ENCODE data around the gene CD276. TPM values are rescaled to one million over a fixed set of nuclear protein-coding genes. Genes with fewer than 3 reads are reported as not detected.

Gene CD276
- total RNA-seq, 1 experiment from 2014 or later: 75.4 TPM

DNA sequence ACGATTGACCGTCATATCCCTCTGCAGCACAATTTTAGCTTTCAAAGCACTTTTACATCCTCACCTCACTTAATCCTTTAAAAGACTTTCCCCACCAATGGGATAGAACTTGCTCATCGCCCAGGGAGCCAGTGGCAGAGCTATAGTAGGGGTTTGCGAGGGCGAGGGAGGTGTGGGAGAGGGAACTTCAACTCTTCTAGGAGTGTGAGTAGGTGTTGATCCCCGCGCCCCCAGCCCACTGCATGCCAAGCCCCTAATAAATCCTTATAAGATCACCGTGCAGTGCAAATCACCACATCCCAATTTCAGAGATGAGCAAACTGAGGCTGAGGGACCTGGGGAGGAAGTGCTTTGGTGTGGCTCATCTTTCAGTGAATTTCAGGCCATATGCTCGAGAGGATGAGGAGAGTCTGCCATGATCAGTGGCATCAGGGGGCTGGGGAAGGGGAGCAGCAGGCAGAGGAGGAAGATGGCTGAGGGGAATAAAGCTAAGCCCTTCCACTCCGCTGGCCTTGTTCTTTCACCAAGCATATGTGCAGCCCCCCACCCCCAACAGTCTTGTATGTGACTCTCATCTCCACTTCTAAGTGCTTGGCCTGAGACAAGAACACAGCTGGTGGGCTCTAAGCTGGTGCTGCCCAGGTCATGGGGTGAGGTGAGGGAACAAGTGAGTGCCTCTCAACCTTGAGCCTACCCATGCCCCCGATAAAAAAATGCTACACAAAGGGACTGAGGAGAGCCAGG, 63.8 kb downstream of the CD276 start:
- Histone ChIP-seq H3K27ac (ENCODE audit: low read depth, low read length) (no peak overlapping the region), H4K20me1 (ENCODE audit: insufficient read depth) (no peaks in the 10 kb centered on the region), H3K9me2 (ENCODE audit: insufficient read depth) (no peaks in the 10 kb centered on the region), H3K4me3 (replicated peaks in 1 of 2; ENCODE audit: low read depth in 1 of 2, low read length in 2 of 2) (no peak overlapping the region), H3K27me3 (ENCODE audit: insufficient read depth, low read length) (no peaks in the 10 kb centered on the region), H3K9ac (ENCODE audit: low read length) (no peak overlapping the region), H3K4me2 (ENCODE audit: low read length) (no peak overlapping the region), H3K9me3 (ENCODE audit: control insufficient read depth in 1 of 2, insufficient read depth in 1 of 2, low read depth in 1 of 2, low read length in 2 of 2) (no peaks in the 10 kb centered on the region), H3K4me1 (ENCODE audit: control insufficient read depth in 1 of 2, insufficient read depth in 2 of 2, low read length in 2 of 2) (peaks cover 3% of the 10 kb centered on the region in 2 experiments), H3K36me3 (ENCODE audit: control insufficient read depth in 1 of 2, insufficient read depth in 2 of 2, low read length in 2 of 2) (no peaks in the 10 kb centered on the region), H3K79me2 (ENCODE audit: insufficient read depth, low read length) (no peaks in the 10 kb centered on the region), H2AFZ (ENCODE audit: low read depth, low read length, poor library complexity, severe bottlenecking) (no peak overlapping the region)
- ChIA-PET RAD21 (ENCODE audit: low non-redundant PET in 1 of 2, low total read pairs in 2 of 2, uncharacterized antibody in 2 of 2, unreplicated experiment in 2 of 2) (no interaction called here), POLR2A (no interaction called here), CTCF (no interaction called here)
- intact Hi-C loops (cut with micrococcal nuclease): no loop called here
- BruUV-seq (replicated peaks): no TSS peak
- TF ChIP-seq ZNF274 (IDR thresholded peaks at IDR 0.05; ENCODE audit: low read depth, low read length): no peak
- TF ChIP-seq, protein P1, sequence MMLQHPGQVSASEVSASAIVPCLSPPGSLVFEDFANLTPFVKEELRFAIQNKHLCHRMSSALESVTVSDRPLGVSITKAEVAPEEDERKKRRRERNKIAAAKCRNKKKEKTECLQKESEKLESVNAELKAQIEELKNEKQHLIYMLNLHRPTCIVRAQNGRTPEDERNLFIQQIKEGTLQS (IDR thresholded peaks at IDR 0.05): no peak
- TF ChIP-seq ZFX (IDR thresholded peaks at IDR 0.05): no peak
- TF ChIP-seq POLR2A (IDR thresholded peaks at IDR 0.05; ENCODE audit: borderline replicate concordance, extremely low read depth, insufficient read depth, insufficient read length): no peak
- no peak for TF ChIP-seq RAD21 (IDR thresholded peaks at IDR 0.05; ENCODE audit: low read depth)
- TF ChIP-seq, protein P2, sequence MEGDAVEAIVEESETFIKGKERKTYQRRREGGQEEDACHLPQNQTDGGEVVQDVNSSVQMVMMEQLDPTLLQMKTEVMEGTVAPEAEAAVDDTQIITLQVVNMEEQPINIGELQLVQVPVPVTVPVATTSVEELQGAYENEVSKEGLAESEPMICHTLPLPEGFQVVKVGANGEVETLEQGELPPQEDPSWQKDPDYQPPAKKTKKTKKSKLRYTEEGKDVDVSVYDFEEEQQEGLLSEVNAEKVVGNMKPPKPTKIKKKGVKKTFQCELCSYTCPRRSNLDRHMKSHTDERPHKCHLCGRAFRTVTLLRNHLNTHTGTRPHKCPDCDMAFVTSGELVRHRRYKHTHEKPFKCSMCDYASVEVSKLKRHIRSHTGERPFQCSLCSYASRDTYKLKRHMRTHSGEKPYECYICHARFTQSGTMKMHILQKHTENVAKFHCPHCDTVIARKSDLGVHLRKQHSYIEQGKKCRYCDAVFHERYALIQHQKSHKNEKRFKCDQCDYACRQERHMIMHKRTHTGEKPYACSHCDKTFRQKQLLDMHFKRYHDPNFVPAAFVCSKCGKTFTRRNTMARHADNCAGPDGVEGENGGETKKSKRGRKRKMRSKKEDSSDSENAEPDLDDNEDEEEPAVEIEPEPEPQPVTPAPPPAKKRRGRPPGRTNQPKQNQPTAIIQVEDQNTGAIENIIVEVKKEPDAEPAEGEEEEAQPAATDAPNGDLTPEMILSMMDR (IDR thresholded peaks at IDR 0.05 in 2 of 3, conservative IDR thresholded peaks at IDR 0.05 in 1 of 3; ENCODE audit: borderline replicate concordance in 1 of 3, insufficient read depth in 1 of 3, low read depth in 2 of 3, low read length in 2 of 3): no peak
- no peak for TF ChIP-seq SRF (IDR thresholded peaks at IDR 0.05; ENCODE audit: low read depth)
- ATAC-seq (no peak), DNase-seq (ENCODE audit: low read depth, low spot score) (no peak)

DNA sequence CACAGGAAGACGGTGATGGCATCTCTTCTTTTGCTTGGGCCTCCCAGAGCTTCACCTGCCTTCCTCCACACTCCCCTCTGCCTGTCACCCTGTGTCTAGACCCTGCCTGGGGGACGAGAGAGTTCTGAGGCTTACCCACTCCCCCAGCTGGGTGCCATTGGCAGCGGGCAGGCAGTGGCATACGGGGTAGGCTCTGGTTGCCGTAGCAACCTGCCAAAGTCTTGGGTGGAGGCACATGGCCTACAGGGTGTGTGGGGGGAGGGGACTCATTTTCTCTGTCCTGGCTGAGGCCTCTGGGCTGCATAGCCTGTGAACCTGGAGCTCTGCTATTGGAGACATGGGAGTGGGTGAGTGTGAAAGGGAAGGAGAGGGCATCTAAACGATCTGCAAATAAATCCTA, 64.5 kb downstream of the CD276 start:
- H3K9me3 ChIP-seq (ENCODE audit: control insufficient read depth in 1 of 2, insufficient read depth in 1 of 2, low read depth in 1 of 2, low read length in 2 of 2): no peaks in the 10 kb centered on the region
- H3K27ac ChIP-seq (ENCODE audit: low read depth, low read length): no peak overlapping the region
- ATAC-seq: no peak
- H3K4me2 ChIP-seq (ENCODE audit: low read length): no peak overlapping the region
- DNase-seq (ENCODE audit: low read depth, low spot score): no peak
- TF ChIP-seq, protein P3, sequence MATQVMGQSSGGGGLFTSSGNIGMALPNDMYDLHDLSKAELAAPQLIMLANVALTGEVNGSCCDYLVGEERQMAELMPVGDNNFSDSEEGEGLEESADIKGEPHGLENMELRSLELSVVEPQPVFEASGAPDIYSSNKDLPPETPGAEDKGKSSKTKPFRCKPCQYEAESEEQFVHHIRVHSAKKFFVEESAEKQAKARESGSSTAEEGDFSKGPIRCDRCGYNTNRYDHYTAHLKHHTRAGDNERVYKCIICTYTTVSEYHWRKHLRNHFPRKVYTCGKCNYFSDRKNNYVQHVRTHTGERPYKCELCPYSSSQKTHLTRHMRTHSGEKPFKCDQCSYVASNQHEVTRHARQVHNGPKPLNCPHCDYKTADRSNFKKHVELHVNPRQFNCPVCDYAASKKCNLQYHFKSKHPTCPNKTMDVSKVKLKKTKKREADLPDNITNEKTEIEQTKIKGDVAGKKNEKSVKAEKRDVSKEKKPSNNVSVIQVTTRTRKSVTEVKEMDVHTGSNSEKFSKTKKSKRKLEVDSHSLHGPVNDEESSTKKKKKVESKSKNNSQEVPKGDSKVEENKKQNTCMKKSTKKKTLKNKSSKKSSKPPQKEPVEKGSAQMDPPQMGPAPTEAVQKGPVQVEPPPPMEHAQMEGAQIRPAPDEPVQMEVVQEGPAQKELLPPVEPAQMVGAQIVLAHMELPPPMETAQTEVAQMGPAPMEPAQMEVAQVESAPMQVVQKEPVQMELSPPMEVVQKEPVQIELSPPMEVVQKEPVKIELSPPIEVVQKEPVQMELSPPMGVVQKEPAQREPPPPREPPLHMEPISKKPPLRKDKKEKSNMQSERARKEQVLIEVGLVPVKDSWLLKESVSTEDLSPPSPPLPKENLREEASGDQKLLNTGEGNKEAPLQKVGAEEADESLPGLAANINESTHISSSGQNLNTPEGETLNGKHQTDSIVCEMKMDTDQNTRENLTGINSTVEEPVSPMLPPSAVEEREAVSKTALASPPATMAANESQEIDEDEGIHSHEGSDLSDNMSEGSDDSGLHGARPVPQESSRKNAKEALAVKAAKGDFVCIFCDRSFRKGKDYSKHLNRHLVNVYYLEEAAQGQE (IDR thresholded peaks at IDR 0.05; ENCODE audit: low read depth): no peak
- ChIA-PET POLR2A (no interaction called here), RAD21 (ENCODE audit: low non-redundant PET in 1 of 2, low total read pairs in 2 of 2, uncharacterized antibody in 2 of 2, unreplicated experiment in 2 of 2) (no interaction called here), CTCF (no interaction called here)
- H3K36me3 ChIP-seq (ENCODE audit: control insufficient read depth in 1 of 2, insufficient read depth in 2 of 2, low read length in 2 of 2): no peaks in the 10 kb centered on the region
- H3K27me3 ChIP-seq (ENCODE audit: insufficient read depth, low read length): no peaks in the 10 kb centered on the region
- H3K4me3 ChIP-seq (replicated peaks in 1 of 2; ENCODE audit: low read depth in 1 of 2, low read length in 2 of 2): no peak overlapping the region
- H2AFZ ChIP-seq (ENCODE audit: low read depth, low read length, poor library complexity, severe bottlenecking): no peak overlapping the region
- intact Hi-C loops (cut with micrococcal nuclease): no loop called here
- no peaks in the 10 kb centered on the region for H3K9me2 ChIP-seq (ENCODE audit: insufficient read depth)
- peaks cover 0 to 3% of the 10 kb centered on the region in 2 experiments; a peak in 1 of 4 replicates for H3K4me1 ChIP-seq (ENCODE audit: control insufficient read depth in 1 of 2, insufficient read depth in 2 of 2, low read length in 2 of 2)
- no peak overlapping the region for H3K9ac ChIP-seq (ENCODE audit: low read length)
- no peaks in the 10 kb centered on the region for H3K79me2 ChIP-seq (ENCODE audit: insufficient read depth, low read length)
- H4K20me1 ChIP-seq (ENCODE audit: insufficient read depth): no peaks in the 10 kb centered on the region
- no TSS peak for BruUV-seq (replicated peaks)

Measured in HCT116 (cell line).